ENCODE measurements around the gene SLCO3A1.

The SLCO3A1 gene

GRCh38 chr15:92020207-92020606 lies 166.7 kb downstream of the SLCO3A1 start (continued):
- no peak for TF ChIP-seq ZNF513 (tag by site-specific recombination; IDR thresholded peaks at IDR 0.05)
- no peak for TF ChIP-seq ZNF639 (tag by site-specific recombination; IDR thresholded peaks at IDR 0.05)
- TF ChIP-seq, protein P1, sequence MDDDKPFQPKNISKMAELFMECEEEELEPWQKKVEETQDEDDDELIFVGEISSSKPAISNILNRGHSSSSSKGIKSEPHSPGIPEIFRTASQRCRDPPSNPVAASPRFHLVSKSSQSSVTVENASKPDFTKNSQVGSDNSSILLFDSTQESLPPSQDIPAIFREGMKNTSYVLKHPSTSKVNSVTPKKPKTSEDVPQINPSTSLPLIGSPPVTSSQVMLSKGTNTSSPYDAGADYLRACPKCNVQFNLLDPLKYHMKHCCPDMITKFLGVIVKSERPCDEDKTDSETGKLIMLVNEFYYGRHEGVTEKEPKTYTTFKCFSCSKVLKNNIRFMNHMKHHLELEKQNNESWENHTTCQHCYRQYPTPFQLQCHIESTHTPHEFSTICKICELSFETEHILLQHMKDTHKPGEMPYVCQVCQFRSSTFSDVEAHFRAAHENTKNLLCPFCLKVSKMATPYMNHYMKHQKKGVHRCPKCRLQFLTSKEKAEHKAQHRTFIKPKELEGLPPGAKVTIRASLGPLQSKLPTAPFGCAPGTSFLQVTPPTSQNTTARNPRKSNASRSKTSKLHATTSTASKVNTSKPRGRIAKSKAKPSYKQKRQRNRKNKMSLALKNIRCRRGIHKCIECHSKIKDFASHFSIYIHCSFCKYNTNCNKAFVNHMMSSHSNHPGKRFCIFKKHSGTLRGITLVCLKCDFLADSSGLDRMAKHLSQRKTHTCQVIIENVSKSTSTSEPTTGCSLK (tag by site-specific recombination; IDR thresholded peaks at IDR 0.05): no peak
- no peak for TF ChIP-seq ZSCAN16 (tag by site-specific recombination; IDR thresholded peaks at IDR 0.05)
- no peak for TF ChIP-seq KLF7 (tag by site-specific recombination; IDR thresholded peaks at IDR 0.05; ENCODE audit: borderline replicate concordance)
- TF ChIP-seq ZNF416 (tag by site-specific recombination; IDR thresholded peaks at IDR 0.05): no peak
- TF ChIP-seq ZNF239 (tag by site-specific recombination; IDR thresholded peaks at IDR 0.05): no peak
- no peak for TF ChIP-seq ZBTB48 (tag by site-specific recombination; IDR thresholded peaks at IDR 0.05)
- TF ChIP-seq ZBTB1 (tag by site-specific recombination; IDR thresholded peaks at IDR 0.05): no peak

- CTCF ChIA-PET: no interaction called here
- TF ChIP-seq HOXC10 (CRISPR knock-in tag; IDR thresholded peaks at IDR 0.05) (no peak), KLF7 (tag by site-specific recombination; IDR thresholded peaks at IDR 0.05; ENCODE audit: borderline replicate concordance) (no peak), HOXD13 (CRISPR knock-in tag; IDR thresholded peaks at IDR 0.05; ENCODE audit: borderline replicate concordance) (no peak), SETDB1 (IDR thresholded peaks at IDR 0.05; ENCODE audit: insufficient read length, low read length) (no peak), GLI4 (tag by site-specific recombination; IDR thresholded peaks at IDR 0.05) (no peak), ZNF341 (tag by site-specific recombination; IDR thresholded peaks at IDR 0.05; ENCODE audit: low read depth) (no peak), ZNF621 (tag by site-specific recombination; IDR thresholded peaks at IDR 0.05) (no peak), ZNF623 (tag by site-specific recombination; IDR thresholded peaks at IDR 0.05) (no peak), EGR2 (tag by site-specific recombination; IDR thresholded peaks at IDR 0.05; ENCODE audit: low read depth) (no peak), KLF16 (tag by site-specific recombination; IDR thresholded peaks at IDR 0.05) (no peak), ZNF175 (tag by site-specific recombination; IDR thresholded peaks at IDR 0.05) (no peak)
- TF ChIP-seq, protein P2, sequence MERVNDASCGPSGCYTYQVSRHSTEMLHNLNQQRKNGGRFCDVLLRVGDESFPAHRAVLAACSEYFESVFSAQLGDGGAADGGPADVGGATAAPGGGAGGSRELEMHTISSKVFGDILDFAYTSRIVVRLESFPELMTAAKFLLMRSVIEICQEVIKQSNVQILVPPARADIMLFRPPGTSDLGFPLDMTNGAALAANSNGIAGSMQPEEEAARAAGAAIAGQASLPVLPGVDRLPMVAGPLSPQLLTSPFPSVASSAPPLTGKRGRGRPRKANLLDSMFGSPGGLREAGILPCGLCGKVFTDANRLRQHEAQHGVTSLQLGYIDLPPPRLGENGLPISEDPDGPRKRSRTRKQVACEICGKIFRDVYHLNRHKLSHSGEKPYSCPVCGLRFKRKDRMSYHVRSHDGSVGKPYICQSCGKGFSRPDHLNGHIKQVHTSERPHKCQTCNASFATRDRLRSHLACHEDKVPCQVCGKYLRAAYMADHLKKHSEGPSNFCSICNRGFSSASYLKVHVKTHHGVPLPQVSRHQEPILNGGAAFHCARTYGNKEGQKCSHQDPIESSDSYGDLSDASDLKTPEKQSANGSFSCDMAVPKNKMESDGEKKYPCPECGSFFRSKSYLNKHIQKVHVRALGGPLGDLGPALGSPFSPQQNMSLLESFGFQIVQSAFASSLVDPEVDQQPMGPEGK (tag by site-specific recombination; IDR thresholded peaks at IDR 0.05): no peak
- TF ChIP-seq, protein P3, sequence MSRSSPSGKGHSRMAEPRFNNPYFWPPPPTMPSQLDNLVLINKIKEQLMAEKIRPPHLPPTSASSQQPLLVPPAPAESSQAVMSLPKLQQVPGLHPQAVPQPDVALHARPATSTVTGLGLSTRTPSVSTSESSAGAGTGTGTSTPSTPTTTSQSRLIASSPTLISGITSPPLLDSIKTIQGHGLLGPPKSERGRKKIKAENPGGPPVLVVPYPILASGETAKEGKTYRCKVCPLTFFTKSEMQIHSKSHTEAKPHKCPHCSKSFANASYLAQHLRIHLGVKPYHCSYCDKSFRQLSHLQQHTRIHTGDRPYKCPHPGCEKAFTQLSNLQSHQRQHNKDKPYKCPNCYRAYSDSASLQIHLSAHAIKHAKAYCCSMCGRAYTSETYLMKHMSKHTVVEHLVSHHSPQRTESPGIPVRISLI (tag by site-specific recombination; IDR thresholded peaks at IDR 0.05): no peak
- Histone ChIP-seq H3K27ac (ENCODE audit: extremely low read depth, low read depth, low read length) (no peak overlapping the region), H3K36me3 (ENCODE audit: control insufficient read depth in 2 of 2, insufficient read depth in 1 of 2, low read length in 2 of 2) (no peaks in the 10 kb centered on the region), H3K9me3 (ENCODE audit: control insufficient read depth, insufficient read depth, low read depth, low read length) (no peaks in the 10 kb centered on the region), H3K4me3 (ENCODE audit: low read depth, low read length) (no peak overlapping the region), H3K4me1 (ENCODE audit: control insufficient read depth, insufficient read depth, low read length) (peaks cover 5% of the 10 kb centered on the region)
- POLR2A ChIA-PET: no interaction called here
These were observed 167.3 kb downstream of the SLCO3A1 start for GRCh38 chr15:92020804-92021203.
